WERI-Rb-1 (cell line): Measurements from ENCODE around the gene GALNTL6.
"Not testable (repeated sequence)": the region's sequence is repeated elsewhere in the genome, so short reads cannot be mapped to it uniquely, and the experiment has no call there.

Source experiments
- DNase-seq: peaks from one replicate; pipeline ENCODE4 v3.0.0-alpha.2; 2020
- H3K27ac ChIP-seq: fragments of 250-450 bp; sonication (Bioruptor Pico); 2 replicates; pipeline ENCODE4 v1.5.1; 2020; ENCODE audit warnings: mild to moderate bottlenecking, moderate library complexity
- H3K27me3 ChIP-seq: fragments of 250-450 bp; sonication (Bioruptor Pico); 2 replicates; pipeline ENCODE4 v1.5.1; 2021; ENCODE audit warnings: mild to moderate bottlenecking, low read depth, moderate library complexity; ENCODE audit not compliant: insufficient read depth, severe bottlenecking
- H3K36me3 ChIP-seq: fragments of 250-450 bp; sonication (Bioruptor Pico); 2 replicates; pipeline ENCODE4 v1.5.1; 2020; ENCODE audit warnings: mild to moderate bottlenecking, moderate library complexity
- H3K4me3 ChIP-seq: 2 replicates; pipeline ENCODE4 v1.5.1; 2011; ENCODE audit warnings: low read depth, mild to moderate bottlenecking, control low read depth, low read length
- H3K9me3 ChIP-seq: fragments of 250-450 bp; sonication (Bioruptor Pico); 2 replicates; pipeline ENCODE4 v1.5.1; 2021; ENCODE audit warnings: mild to moderate bottlenecking, moderate library complexity; ENCODE audit not compliant: severe bottlenecking
- CTCF ChIP-seq: IDR thresholded peaks from 2 replicates; pipeline ENCODE4 v1.5.1; 2011; ENCODE audit warnings: low read depth, mild to moderate bottlenecking, control low read depth, inconsistent platforms, low read length

Gene GALNTL6

GRCh38 chr4:172709376-172709775 is 896.2 kb downstream of the GALNTL6 start:
- Histone ChIP-seq H3K36me3 (no peaks in the 10 kb centered on the region), H3K4me3 (no peak overlapping the region), H3K27ac (no peak overlapping the region), H3K27me3 (no peaks in the 10 kb centered on the region), H3K9me3 (peaks cover 23% of the 10 kb centered on the region)
- TF ChIP-seq CTCF: no peak
- DNase-seq: no peak

- Histone ChIP-seq H3K4me3 (no peak overlapping the region), H3K36me3 (no peaks in the 10 kb centered on the region), H3K9me3 (no peaks in the 10 kb centered on the region), H3K27ac (no peak overlapping the region), H3K27me3 (no peaks in the 10 kb centered on the region)
- DNase-seq: no peak
- no peak for TF ChIP-seq CTCF
These were observed 903.1 kb downstream of the GALNTL6 start for GRCh38 chr4:172716291-172716690.

GRCh38 chr4:172721659-172722058 is 908.5 kb downstream of the GALNTL6 start:
- H3K27me3 ChIP-seq: no peaks in the 10 kb centered on the region
- TF ChIP-seq CTCF: no peak

GRCh38 chr4:172725581-172725980 is 912.4 kb downstream of the GALNTL6 start:
- Histone ChIP-seq H3K27ac (no peak overlapping the region), H3K36me3 (no peaks in the 10 kb centered on the region), H3K27me3 (no peaks in the 10 kb centered on the region), H3K4me3 (no peak overlapping the region), H3K9me3 (no peaks in the 10 kb centered on the region)
- no peak for DNase-seq
- no peak for TF ChIP-seq CTCF

More at GRCh38 chr4:172721659-172722058, 908.5 kb downstream of the GALNTL6 start:
- Histone ChIP-seq H3K9me3 (no peaks in the 10 kb centered on the region), H3K27ac (no peak overlapping the region), H3K4me3 (no peak overlapping the region), H3K36me3 (no peaks in the 10 kb centered on the region)
- no peak for DNase-seq

GRCh38 chr4:172726001-172726423 is 912.8 kb downstream of the GALNTL6 start:
- TF ChIP-seq CTCF: no peak
- Histone ChIP-seq H3K9me3 (no peaks in the 10 kb centered on the region), H3K36me3 (no peaks in the 10 kb centered on the region), H3K27me3 (no peaks in the 10 kb centered on the region), H3K27ac (no peak overlapping the region), H3K4me3 (no peak overlapping the region)
- no peak for DNase-seq

GRCh38 chr4:172727631-172728030 is 914.4 kb downstream of the GALNTL6 start:
- Histone ChIP-seq H3K27me3 (no peaks in the 10 kb centered on the region), H3K36me3 (no peaks in the 10 kb centered on the region), H3K9me3 (no peaks in the 10 kb centered on the region), H3K27ac (no peak overlapping the region), H3K4me3 (no peak overlapping the region)
- TF ChIP-seq CTCF: no peak
- DNase-seq: no peak

GRCh38 chr4:172733645-172734044 is 920.4 kb downstream of the GALNTL6 start:
- H3K9me3 ChIP-seq: peaks cover 24% of the 10 kb centered on the region
- not testable (repeated sequence) for DNase-seq, H3K27me3 ChIP-seq, H3K4me3 ChIP-seq, H3K27ac ChIP-seq, H3K36me3 ChIP-seq
